GM19351 (cell line): Measurements from ENCODE around the gene AVL9.
"Not testable (repeated sequence)": the region's sequence is repeated elsewhere in the genome, so short reads cannot be mapped to it uniquely, and the experiment has no call there.

Source experiments
- ATAC-seq: cut with Tn5 transposase; IDR thresholded peaks from one replicate; pipeline ENCODE4 v1.9.1; 2021; ENCODE audit warnings: mild to moderate bottlenecking, moderate library complexity; ENCODE audit not compliant: unreplicated experiment

Gene AVL9

DNA sequence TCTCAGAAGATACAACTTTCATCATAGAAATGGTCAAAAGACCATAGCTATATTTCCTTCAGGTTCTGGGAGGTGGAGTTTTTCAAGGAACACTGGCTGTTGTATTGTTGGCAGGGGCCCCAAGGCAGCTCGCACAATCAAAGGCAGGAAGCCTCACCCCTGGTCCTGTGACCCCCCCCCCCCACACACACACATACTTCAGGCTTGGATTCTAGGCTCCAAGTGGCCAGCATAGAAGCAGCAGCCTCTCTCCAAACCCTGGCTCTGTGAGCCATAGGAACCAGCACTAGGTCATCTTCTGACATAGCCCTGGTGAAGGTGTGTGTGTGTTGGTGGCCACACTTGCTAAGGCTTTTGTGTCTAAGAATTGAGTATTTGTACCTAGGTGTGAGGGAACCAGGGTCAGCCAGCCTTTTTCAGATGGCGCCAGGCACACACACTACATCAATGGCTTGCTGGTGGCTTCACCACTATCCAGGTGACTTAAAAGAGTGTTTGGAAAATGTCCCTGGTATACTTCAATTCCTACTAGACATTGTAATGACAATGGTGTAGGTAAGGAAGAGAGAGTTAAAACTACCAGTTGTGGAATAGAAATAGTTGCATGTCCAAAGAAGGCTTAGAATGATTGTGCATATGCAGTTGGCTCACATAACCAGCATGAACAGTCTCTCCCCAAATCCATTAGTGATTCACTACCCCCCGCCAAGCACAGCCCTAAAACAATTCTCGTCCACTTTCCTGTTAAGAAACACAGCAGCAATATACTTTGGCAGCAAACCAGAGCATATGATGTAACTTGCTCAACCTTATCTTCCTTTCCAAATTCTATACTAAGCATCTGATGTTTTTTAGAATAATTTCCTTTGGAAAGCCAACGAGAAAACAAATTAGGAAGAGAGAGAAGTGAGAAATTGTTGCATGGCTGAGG is 91.3 kb downstream of the AVL9 start:
- ATAC-seq, result no peak

GRCh38 chr7:32587411-32587948 is 92.2 kb downstream of the AVL9 start:
- ATAC-seq, result no peak

GRCh38 chr7:32588657-32589056 is 93.4 kb downstream of the AVL9 start:
- ATAC-seq, result peak; percentile 78

DNA sequence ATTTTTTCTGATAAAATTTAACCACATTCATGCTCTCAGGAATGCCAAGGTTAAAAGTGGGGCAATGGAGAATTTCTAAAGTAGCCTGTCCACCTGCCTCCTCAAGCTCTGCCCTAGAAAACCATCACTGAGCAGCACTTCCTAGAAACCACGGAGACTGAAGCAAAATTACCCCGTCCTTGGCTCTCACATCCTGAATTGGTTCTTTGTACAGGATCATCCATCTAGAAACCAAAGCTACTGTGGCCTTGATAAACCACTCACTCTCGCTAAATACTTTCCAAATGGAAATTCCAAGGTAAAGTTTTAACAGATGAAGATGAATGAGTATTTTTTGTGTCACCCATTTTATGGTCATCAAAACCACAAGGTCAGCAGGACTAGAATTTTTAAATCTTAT is 96.6 kb downstream of the AVL9 start:
- no peak for ATAC-seq

DNA sequence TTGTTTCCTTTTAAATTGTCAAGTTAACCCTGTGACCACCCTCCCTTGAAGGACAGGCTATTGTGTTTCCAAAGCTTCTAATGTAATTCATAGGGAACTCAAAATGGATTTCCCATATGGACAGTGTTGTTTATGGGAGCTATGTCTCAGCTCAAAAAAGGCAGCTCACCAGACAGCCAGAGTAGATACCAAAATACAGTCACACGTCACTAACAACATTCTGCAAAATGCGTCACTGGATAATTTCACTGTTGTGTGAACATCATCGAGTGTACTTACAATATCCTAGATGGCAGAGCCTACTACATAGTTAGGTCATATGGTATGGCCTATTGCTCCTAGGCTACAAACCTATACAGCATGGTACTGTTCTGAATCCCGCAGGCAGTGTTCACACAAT is 97.4 kb downstream of the AVL9 start:
- ATAC-seq, result no peak

DNA sequence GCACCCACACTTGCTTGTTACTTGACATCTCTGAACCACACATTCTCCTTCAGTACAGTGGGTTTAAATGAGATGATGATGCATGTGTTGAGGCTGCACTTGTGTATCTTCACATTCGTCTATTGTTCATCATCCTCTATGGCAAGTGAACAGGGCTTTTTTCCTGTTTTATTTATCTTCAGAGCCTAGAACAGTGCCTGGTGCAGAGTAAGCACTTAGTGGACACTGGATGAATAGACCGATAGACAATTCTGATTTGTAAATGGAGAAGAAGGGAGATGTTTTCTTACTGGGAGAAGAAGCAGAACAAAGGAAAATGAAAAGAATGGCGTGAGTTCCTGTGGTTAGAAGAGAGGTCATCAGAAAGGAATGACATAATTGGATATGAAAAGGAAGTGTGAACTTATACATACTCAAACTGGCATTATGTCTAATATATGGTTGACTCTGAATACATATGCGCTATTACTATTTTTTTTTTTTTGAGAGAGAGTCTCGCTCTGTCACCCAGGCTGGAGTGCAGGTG is 99.7 kb downstream of the AVL9 start:
- ATAC-seq, result no peak

- not testable (repeated sequence) for ATAC-seq
Observed at GRCh38 chr7:32601196-32601595, 105.9 kb downstream of the AVL9 start.

GRCh38 chr7:32602470-32602869 is 107.2 kb downstream of the AVL9 start:
- ATAC-seq, result no peak

DNA sequence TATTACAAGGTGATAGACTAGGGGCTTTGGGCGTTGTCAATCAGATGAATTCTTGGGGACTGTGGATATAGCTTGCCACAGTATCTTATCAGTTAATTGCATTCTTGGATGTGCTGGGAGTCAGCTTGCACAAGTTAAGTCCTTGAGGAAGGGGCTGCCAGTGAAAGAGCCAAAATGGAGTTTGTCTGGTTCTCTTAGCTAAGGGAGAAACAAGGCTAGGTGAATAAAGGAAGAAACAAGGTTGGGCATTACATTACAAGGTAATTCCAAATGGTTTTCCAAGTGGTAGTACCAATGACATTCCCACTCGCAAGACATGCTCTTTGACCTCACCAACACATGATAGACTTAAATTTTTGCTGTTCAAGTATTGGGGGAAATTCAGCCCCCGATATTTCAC is 108.2 kb downstream of the AVL9 start:
- not testable (repeated sequence) for ATAC-seq

DNA sequence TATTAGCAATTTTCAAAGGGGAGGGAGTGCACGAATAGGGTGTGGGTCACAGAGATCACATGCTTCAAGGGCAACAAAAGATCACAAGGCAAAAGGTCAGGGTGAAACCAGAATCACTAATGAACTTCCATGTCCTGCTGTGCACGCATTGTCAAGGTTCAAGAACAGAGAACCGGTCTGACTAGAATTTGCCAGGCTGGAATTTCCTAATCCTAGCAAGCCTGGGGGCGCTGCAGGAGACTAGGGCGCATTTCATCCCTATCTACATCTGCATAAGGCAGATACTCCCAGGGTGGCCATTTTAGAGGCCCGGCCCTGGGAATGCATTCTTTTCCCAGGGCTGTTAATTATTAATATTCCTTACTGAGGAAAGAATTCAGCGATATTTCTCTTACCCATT is 108.8 kb downstream of the AVL9 start:
- not testable (repeated sequence) for ATAC-seq

GRCh38 chr7:32605032-32605431 is 109.7 kb downstream of the AVL9 start:
- ATAC-seq, result no peak

DNA sequence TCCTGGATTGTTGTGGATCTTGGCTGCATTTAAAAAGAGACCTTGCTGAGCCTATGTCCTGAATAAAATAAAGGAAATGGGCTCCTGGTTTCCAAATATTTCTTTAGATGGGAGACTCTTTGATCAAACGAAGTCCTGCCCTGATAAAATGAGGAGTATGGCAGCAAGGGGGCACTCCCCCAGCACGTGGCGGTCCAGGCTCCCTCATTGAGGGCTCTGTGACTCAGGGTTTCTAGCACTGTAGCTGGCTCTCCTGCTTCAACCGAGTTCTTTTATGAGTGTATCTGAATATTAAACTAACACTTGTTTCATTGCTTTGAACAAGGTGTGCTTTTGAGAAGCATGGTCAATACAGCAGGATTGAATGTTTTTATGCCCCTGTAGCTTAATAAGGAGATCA is 114.2 kb downstream of the AVL9 start:
- no peak for ATAC-seq

DNA sequence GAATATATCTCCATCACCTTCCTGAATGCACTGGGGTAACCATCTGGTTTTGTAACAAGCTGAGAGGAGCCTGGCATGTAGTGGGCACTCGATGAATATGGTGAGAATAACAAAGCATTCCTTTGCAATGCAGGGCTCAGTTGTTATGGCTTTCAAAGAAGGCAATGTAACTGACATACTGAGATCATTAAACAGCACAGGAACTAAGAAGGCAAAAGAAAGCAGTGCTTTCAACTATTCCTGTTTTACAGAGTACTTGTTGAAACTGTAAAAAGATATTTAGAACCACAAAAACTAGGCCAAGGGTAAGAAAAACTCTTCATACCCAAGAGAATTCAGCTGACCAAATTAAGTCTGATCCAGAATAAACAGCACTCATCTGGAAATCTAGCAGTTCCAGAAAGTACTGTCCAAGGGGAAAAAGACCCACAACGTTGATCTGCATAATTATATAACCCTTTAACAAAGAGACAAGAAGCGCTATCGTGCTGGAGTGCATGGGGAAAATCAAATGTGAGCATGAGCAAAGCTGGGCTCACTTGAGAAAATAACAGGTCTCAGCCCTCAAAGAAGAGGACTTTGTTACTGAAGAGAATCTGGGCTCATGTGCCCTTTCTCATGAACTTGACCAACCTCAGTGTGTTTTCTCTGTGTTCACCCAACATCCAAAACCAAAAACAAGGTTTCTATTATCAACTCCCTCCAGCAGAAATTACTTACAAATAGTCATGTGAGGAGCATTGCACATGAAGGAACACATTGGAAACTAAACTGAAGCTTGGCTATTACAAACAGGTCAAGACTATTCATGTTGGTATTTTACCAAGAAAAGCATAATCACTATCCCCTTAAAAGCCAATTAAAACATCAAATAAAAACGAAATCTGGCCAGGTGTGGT is 116.2 kb downstream of the AVL9 start:
- ATAC-seq, result no peak

DNA sequence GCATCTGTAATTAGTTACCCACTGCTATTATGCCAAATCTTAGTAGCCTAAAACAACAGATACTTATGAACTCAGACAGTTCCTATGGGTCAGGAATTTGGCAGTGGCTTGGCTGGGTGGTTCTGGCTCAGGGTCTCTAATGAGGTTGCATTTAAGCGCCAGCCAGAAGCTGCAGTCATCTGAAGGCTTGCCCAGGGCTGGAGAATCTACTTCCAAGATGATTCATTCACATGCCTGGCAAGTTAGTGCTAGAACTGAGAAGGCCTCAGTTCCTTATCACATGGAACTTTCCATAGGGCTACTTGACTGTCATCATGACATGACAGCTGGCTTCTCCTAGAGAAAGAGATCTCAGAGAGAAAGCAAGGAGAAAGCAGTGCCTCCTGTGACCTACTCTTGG is 121.3 kb downstream of the AVL9 start:
- ATAC-seq, result no peak

DNA sequence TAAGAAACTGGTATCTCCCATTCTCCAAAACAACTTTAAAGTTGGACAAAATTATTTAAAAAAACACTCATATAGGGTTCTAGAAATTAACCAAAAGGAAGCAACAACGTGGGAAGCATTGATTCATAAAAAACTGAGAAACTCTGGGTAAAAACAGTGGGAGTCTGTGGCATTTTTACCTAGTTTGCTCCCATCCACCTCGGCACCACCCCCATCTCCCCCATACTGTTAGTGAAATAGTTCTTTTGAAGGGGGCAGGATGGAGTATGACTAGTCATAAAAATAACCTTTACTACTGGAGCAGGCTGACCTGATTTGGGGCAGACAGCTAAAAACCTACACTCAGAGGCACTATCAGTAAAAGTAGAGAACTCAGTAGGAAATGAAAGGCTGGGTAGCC is 123.2 kb downstream of the AVL9 start:
- no peak for ATAC-seq

GRCh38 chr7:32618987-32619386 is 123.7 kb downstream of the AVL9 start:
- no peak for ATAC-seq

- not testable (repeated sequence) for ATAC-seq
Observed at GRCh38 chr7:32619416-32619815, 124.1 kb downstream of the AVL9 start.

- ATAC-seq, result no peak
Observed at GRCh38 chr7:32631021-32631420, 135.7 kb downstream of the AVL9 start.

GRCh38 chr7:32631590-32632497 is 136.6 kb downstream of the AVL9 start:
- not testable (repeated sequence) for ATAC-seq

DNA sequence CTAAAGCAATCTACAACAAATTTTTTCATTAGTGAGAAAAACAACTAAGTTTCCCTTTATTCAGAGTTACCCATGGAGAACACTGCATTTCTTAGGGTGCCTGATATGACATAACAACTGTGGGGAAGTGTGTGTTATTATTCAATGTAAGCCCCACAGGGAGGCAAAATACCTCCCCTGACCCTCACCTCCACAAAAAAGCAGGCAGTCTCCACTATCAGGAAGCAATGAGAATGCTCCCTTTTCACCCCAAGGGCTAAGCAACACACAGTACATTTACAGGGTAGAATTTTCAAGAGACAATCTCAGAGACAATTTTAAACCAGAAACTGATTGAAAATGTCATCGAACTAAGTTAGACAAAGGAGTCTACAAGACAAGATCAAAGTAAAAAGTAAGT is 138.2 kb downstream of the AVL9 start:
- ATAC-seq, result not testable (repeated sequence)
